ENCODE data around the gene MFRP.

- TF ChIP-seq CTCF (conservative IDR thresholded peaks at IDR 0.05 in 1 of 2, IDR thresholded peaks at IDR 0.05 in 1 of 2; ENCODE audit: low read depth in 1 of 2, low read length in 2 of 2), result no peak
- TF ChIP-seq EZH2 (IDR thresholded peaks at IDR 0.05; ENCODE audit: low read length, missing control alignments), result no peak
Observed at GRCh38 chr11:119335091-119335654, 11.3 kb downstream of the MFRP start.
